HEK293 (cell line): ENCODE measurements around the gene SRSF1.
A peak's percentile ranks its signal among the peaks of the same experiment; 100 is the strongest.
"Not testable (repeated sequence)": the region's sequence is repeated elsewhere in the genome, so short reads cannot be mapped to it uniquely, and the experiment has no call there.

Source experiments
- CTCF ChIA-PET: fragments of 350-600 bp; formaldehyde crosslinking; extraction: SDS; loops from one replicate; lab custom pipeline; 2021; ENCODE audit warnings: antibody characterized with exemption; lab: Yijun Ruan, JAX
- POLR2A ChIA-PET: fragments of 300-600 bp; formaldehyde crosslinking; extraction: SDS; loops from one replicate; lab custom pipeline; 2020; ENCODE audit warnings: antibody characterized with exemption, inconsistent platforms; lab: Yijun Ruan, JAX
- H3K27ac ChIP-seq: fragments of 200-500 bp; sonication (Bioruptor generic); 2 replicates; pipeline ENCODE4 v1.5.1; 2014; ENCODE audit warnings: low read depth, low read length, control low read depth, inconsistent platforms; ENCODE audit errors: extremely low read depth
- H3K36me3 ChIP-seq, 2 experiments: fragments of 200-500 bp in 1 of 2; sonication (Bioruptor generic) in 1 of 2; 1 replicate in 1 of 2; 2 replicates in 1 of 2; pipeline ENCODE4 v1.5.1; 2014 to 2017; ENCODE audit warnings: inconsistent platforms in 2 of 2, low read length in 2 of 2; ENCODE audit not compliant: control insufficient read depth in 2 of 2, insufficient read depth in 1 of 2
- H3K4me1 ChIP-seq: fragments of 200-500 bp; sonication (Bioruptor generic); 2 replicates; pipeline ENCODE4 v1.5.1; 2014; ENCODE audit warnings: mild to moderate bottlenecking, low read length, inconsistent platforms; ENCODE audit not compliant: control insufficient read depth, insufficient read depth
- H3K4me3 ChIP-seq: 2 replicates; pipeline ENCODE4 v1.5.1; 2011; ENCODE audit warnings: low read depth, mild to moderate bottlenecking, control low read depth, low read length, moderate library complexity
- H3K9me3 ChIP-seq: fragments of 200-500 bp; sonication (Bioruptor generic); 2 replicates; pipeline ENCODE4 v1.5.1; 2014; ENCODE audit warnings: low read depth, low read length, inconsistent platforms; ENCODE audit not compliant: control insufficient read depth, insufficient read depth
- KLF10 ChIP-seq: fragments of 450-650 bp; IDR thresholded peaks from 2 replicates; pipeline ENCODE4 v1.5.1; 2018; ENCODE audit warnings: missing biosample characterization, mild to moderate bottlenecking, missing genetic modification characterization
- ZNF23 ChIP-seq: fragments of 450-650 bp; formaldehyde crosslinking; IDR thresholded peaks from 2 replicates; pipeline ENCODE4 v1.5.1; 2016; ENCODE audit warnings: missing biosample characterization, missing genetic modification characterization, borderline replicate concordance
- ZNF239 ChIP-seq: fragments of 450-650 bp; formaldehyde crosslinking; IDR thresholded peaks from 2 replicates; pipeline ENCODE4 v1.5.1; 2016; ENCODE audit warnings: missing biosample characterization, missing genetic modification characterization
- ZNF529 ChIP-seq: fragments of 450-650 bp; formaldehyde crosslinking; IDR thresholded peaks from 2 replicates; pipeline ENCODE4 v1.5.1; 2017; ENCODE audit warnings: missing genetic modification characterization, missing biosample characterization; ENCODE audit not compliant: insufficient replicate concordance
- ZNF670 ChIP-seq: fragments of 450-650 bp; formaldehyde crosslinking; IDR thresholded peaks from 2 replicates; pipeline ENCODE4 v1.5.1; 2016; ENCODE audit warnings: missing biosample characterization, missing genetic modification characterization, low read depth
- ZXDB ChIP-seq: fragments of 450-650 bp; formaldehyde crosslinking; IDR thresholded peaks from 2 replicates; pipeline ENCODE4 v1.5.1; 2016; ENCODE audit warnings: missing biosample characterization, missing genetic modification characterization
- TF ChIP-seq, protein P1 (sequence below): fragments of 450-650 bp; formaldehyde crosslinking; IDR thresholded peaks from 2 replicates; pipeline ENCODE4 v1.5.1; 2016; ENCODE audit warnings: missing biosample characterization, missing genetic modification characterization
- TF ChIP-seq, protein P2 (sequence below): fragments of 450-650 bp; formaldehyde crosslinking; IDR thresholded peaks from 2 replicates; pipeline ENCODE4 v1.5.1; 2016; ENCODE audit warnings: missing biosample characterization, missing genetic modification characterization
- TF ChIP-seq, protein P3 (sequence below): fragments of 450-650 bp; formaldehyde crosslinking; IDR thresholded peaks from 2 replicates; pipeline ENCODE4; 2016; ENCODE audit warnings: missing biosample characterization, missing genetic modification characterization
- TF ChIP-seq, protein P4 (sequence below): fragments of 450-650 bp; formaldehyde crosslinking; IDR thresholded peaks from 2 replicates; pipeline ENCODE4 v1.5.1; 2016; ENCODE audit warnings: missing biosample characterization, missing genetic modification characterization

The SRSF1 gene

DNA sequence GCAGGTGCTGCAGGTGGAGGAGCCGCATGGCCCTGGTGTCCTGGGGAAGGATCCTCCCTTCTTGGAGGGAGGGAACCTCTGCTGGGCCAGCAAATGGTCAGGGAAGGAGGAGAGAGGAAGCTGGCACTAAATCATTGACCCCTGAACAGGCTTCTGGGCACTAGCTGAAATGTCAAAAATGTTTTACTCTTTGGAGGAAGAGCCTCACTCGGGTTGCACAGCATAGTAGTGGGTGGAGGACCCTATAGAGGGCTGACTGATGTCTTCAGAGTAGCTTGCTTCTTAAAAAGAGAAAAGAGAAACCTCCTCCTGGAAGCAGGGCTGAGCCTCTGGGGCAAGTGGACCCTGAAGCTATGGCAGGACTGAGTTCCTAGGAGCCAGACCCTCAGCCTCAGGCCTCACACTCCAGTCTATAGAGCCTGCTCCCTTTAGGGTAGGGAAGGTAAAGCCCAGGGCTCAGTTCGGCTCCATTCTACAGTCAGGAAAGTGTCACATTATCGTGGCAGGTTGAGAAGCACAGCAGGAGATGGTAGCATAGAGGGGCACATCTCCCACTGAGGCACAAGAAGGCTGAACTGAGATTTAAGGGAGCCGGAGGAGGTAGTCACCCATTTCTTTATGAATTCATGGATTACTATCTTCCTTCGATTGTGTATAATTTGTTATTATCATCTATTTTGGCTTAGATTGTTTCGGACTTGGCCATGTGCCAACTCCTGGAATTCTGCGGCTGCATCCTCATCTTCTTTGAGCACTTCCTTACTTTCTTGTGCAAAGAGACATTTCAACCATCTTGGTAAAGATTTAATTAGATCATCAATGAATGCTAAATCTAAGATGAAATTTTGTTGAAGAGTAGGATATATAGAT is 44.5 kb downstream of the SRSF1 start:
- Histone ChIP-seq H3K9me3 (no peaks in the 10 kb centered on the region), H3K4me3 (no peak overlapping the region), H3K27ac (no peak overlapping the region)
- CTCF ChIA-PET = interaction anchor here (0.6 to 1.0 kb wide), 2 partner anchors 10 to 207 kb away, joined by 3 to 4 read pairs; no protein-coding TSS in a partner anchor
- 0 out of 2 replicates have a peak, but pooled peaks have one; percentile 20 for TF ChIP-seq KLF10 (tag by site-specific recombination)
- TF ChIP-seq, protein P1, sequence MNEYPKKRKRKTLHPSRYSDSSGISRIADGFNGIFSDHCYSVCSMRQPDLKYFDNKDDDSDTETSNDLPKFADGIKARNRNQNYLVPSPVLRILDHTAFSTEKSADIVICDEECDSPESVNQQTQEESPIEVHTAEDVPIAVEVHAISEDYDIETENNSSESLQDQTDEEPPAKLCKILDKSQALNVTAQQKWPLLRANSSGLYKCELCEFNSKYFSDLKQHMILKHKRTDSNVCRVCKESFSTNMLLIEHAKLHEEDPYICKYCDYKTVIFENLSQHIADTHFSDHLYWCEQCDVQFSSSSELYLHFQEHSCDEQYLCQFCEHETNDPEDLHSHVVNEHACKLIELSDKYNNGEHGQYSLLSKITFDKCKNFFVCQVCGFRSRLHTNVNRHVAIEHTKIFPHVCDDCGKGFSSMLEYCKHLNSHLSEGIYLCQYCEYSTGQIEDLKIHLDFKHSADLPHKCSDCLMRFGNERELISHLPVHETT (tag by site-specific recombination) = no peak
- TF ChIP-seq, all 188 proteins: peak for 1
- POLR2A ChIA-PET = interaction anchor here (0.6 kb wide), 1 partner anchor 103 kb away, joined by 3 read pairs; no protein-coding TSS in a partner anchor
- H3K36me3 ChIP-seq = no peaks in the 10 kb centered on the region
- H3K4me1 ChIP-seq = peaks cover 3% of the 10 kb centered on the region; the same call in 1 of the 2 replicates

DNA sequence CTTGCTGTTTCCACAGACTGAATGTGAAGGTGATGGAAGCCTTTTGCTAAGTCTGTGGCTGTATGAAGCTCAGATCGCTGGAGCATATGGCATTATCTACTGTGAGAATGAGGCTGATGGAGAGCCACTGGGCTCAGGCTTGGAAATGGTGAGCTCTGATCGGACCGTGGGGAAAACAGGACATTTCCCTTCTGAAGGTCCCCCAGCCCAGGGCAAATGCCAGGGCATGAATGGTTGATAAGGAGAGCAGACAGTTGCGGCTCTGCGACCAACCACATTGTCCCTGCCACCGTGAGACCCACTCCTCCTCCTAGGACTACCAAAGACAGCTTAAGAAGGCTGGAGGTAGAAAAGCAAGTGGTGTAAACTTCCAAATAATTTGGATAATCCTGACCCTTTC is 47.1 kb downstream of the SRSF1 start:
- TF ChIP-seq, protein P2, sequence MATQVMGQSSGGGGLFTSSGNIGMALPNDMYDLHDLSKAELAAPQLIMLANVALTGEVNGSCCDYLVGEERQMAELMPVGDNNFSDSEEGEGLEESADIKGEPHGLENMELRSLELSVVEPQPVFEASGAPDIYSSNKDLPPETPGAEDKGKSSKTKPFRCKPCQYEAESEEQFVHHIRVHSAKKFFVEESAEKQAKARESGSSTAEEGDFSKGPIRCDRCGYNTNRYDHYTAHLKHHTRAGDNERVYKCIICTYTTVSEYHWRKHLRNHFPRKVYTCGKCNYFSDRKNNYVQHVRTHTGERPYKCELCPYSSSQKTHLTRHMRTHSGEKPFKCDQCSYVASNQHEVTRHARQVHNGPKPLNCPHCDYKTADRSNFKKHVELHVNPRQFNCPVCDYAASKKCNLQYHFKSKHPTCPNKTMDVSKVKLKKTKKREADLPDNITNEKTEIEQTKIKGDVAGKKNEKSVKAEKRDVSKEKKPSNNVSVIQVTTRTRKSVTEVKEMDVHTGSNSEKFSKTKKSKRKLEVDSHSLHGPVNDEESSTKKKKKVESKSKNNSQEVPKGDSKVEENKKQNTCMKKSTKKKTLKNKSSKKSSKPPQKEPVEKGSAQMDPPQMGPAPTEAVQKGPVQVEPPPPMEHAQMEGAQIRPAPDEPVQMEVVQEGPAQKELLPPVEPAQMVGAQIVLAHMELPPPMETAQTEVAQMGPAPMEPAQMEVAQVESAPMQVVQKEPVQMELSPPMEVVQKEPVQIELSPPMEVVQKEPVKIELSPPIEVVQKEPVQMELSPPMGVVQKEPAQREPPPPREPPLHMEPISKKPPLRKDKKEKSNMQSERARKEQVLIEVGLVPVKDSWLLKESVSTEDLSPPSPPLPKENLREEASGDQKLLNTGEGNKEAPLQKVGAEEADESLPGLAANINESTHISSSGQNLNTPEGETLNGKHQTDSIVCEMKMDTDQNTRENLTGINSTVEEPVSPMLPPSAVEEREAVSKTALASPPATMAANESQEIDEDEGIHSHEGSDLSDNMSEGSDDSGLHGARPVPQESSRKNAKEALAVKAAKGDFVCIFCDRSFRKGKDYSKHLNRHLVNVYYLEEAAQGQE (tag by site-specific recombination) = no peak
- no peak for TF ChIP-seq ZNF239 (tag by site-specific recombination)
- TF ChIP-seq ZXDB (tag by site-specific recombination) = no peak
- TF ChIP-seq, protein P3, sequence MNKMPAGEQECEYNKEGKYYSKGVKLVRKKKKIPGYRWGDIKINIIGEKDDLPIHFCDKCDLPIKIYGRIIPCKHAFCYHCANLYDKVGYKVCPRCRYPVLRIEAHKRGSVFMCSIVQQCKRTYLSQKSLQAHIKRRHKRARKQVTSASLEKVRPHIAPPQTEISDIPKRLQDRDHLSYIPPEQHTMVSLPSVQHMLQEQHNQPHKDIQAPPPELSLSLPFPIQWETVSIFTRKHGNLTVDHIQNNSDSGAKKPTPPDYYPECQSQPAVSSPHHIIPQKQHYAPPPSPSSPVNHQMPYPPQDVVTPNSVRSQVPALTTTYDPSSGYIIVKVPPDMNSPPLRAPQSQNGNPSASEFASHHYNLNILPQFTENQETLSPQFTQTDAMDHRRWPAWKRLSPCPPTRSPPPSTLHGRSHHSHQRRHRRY = no peak
- TF ChIP-seq, protein P4, sequence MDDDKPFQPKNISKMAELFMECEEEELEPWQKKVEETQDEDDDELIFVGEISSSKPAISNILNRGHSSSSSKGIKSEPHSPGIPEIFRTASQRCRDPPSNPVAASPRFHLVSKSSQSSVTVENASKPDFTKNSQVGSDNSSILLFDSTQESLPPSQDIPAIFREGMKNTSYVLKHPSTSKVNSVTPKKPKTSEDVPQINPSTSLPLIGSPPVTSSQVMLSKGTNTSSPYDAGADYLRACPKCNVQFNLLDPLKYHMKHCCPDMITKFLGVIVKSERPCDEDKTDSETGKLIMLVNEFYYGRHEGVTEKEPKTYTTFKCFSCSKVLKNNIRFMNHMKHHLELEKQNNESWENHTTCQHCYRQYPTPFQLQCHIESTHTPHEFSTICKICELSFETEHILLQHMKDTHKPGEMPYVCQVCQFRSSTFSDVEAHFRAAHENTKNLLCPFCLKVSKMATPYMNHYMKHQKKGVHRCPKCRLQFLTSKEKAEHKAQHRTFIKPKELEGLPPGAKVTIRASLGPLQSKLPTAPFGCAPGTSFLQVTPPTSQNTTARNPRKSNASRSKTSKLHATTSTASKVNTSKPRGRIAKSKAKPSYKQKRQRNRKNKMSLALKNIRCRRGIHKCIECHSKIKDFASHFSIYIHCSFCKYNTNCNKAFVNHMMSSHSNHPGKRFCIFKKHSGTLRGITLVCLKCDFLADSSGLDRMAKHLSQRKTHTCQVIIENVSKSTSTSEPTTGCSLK = no peak
- TF ChIP-seq ZNF23 (tag by site-specific recombination) = no peak
- TF ChIP-seq ZNF529 (tag by site-specific recombination) = no peak
- no peak for TF ChIP-seq ZNF670 (tag by site-specific recombination)
- Histone ChIP-seq H3K4me3 (no peak overlapping the region), H3K36me3 (no peaks in the 10 kb centered on the region), H3K9me3 (no peaks in the 10 kb centered on the region), H3K4me1 (peaks cover 18% of the 10 kb centered on the region), H3K27ac (no peak overlapping the region)
- CTCF ChIA-PET = interaction anchor here (0.9 to 1.5 kb wide), 5 partner anchors 21 to 100 kb away, joined by 3 to 7 read pairs (median 4); no protein-coding TSS in a partner anchor
- POLR2A ChIA-PET = interaction anchor here (1.1 to 1.4 kb wide), 3 partner anchors 11 to 32 kb away, joined by 3 to 4 read pairs (median 4); no protein-coding TSS in a partner anchor

DNA sequence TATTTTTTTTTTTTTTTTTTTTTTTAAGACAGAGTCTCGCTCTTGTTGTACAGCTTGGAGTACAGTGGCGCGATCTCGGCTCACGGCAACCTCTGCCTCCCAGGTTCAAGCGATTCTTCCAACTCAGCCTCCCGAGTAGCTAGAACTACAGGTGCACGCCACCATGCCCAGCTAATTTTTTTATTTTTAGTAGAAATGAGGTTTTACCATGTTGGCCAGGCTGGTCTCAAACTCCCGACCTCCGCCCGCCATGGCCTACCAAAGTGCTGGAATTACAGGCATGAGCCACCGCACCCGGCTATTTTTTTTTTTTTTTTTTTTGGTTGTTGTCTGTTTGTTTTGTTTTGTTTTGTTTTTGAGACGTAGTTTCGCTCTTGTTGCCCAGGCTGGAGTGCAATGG is 48.7 kb downstream of the SRSF1 start:
- not testable (repeated sequence) for H3K36me3 ChIP-seq, H3K4me3 ChIP-seq, H3K27ac ChIP-seq, H3K9me3 ChIP-seq
- ChIA-PET POLR2A (interaction anchor here (0.7 kb wide), 1 partner anchor 40 kb away, joined by 5 read pairs; no protein-coding TSS in a partner anchor), CTCF (interaction anchor here (1.0 kb wide), 1 partner anchor 13 kb away, joined by 4 read pairs; no protein-coding TSS in a partner anchor)
- peaks cover 26% of the 10 kb centered on the region for H3K4me1 ChIP-seq
